ENCODE measurements around the gene FAM110D. TPM values are rescaled to one million over a fixed set of nuclear protein-coding genes. Genes with fewer than 3 reads are reported as not detected.
A peak's percentile ranks its signal among the peaks of the same experiment; 100 is the strongest.

Gene FAM110D
- total and polyA plus RNA-seq, 3 donors from 2014 or later = 1.3 to 3.2 (median 1.8) TPM

DNA sequence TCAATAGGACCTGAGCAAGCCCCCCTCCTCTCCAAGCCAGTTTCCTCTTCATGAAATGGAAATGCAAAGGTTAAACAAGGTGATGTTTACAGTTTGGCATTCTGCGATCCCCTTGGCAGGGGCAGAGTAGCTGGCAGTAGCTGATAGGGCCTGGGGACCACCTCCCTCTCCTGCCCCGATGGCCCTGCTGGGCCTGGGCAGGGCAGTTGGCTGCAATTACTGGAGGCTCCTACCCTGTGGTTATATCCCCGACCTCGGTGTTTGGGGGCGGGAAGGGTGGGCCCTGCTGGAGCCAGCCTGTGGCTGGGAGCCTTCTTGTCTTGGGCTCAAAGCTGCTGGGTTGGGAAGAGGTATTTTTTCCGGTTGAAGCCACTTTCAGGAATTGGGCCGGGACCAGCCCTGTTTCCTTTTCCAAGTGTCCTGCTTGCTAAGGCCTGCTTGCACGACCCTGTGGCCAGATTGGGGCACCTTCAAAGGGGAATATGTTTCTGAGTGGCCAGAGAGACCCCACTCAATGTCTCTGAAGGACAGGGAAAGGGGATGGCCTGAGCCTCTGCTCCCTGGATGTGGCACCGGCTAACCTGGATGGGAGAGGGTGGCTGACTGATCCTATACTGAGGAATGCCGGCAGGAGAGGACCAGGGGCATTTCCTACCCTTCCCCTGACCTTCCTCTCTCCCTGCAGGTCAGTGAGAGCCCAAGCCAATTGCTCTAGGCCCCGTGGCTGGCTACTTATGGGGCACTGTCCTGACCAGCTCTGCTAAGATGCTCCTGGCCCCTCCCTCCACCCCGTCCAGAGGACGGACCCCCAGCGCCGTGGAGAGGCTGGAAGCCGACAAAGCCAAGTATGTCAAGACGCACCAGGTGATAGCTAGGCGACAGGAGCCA is 1.9 kb downstream of the FAM110D start:
- Histone ChIP-seq H3K4me3 (peak overlapping the region; percentile 47 to 59), H3K4me1 (peaks cover 7% of the 10 kb centered on the region)
- WGBS, 2 donors = 45 to 47% methylated on average over 5 to 16 of the region's 18 CpGs

DNA sequence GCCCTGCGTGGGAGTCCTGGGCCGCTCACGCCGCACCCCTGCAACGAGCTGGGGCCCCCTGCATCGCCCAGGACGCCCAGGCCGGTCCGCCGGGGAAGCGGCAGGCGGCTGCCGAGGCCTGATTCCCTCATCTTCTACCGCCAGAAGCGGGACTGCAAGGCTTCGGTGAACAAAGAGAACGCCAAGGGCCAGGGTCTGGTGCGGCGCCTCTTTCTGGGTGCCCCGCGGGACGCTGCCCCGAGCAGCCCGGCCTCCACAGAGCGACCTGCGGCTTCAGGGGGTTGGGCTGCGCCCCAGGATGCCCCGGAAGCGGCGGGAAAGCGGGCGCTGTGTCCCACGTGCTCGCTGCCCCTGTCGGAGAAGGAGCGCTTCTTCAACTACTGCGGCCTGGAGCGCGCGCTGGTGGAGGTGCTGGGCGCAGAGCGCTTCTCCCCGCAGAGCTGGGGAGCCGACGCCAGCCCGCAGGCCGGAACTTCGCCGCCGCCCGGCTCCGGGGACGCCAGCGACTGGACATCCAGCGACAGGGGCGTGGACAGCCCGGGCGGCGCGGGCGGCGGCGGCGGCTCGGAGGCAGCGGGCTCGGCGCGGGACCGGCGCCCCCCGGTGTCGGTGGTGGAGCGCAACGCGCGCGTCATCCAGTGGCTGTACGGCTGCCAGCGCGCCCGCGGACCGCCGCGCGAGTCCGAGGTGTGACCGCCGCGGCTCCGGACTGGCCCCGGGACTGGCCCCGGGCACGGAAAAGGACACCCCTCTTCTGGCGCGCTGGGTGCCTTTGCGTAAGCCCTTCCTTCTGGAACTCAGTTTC is 2.7 kb downstream of the FAM110D start:
- TF ChIP-seq, protein P1, sequence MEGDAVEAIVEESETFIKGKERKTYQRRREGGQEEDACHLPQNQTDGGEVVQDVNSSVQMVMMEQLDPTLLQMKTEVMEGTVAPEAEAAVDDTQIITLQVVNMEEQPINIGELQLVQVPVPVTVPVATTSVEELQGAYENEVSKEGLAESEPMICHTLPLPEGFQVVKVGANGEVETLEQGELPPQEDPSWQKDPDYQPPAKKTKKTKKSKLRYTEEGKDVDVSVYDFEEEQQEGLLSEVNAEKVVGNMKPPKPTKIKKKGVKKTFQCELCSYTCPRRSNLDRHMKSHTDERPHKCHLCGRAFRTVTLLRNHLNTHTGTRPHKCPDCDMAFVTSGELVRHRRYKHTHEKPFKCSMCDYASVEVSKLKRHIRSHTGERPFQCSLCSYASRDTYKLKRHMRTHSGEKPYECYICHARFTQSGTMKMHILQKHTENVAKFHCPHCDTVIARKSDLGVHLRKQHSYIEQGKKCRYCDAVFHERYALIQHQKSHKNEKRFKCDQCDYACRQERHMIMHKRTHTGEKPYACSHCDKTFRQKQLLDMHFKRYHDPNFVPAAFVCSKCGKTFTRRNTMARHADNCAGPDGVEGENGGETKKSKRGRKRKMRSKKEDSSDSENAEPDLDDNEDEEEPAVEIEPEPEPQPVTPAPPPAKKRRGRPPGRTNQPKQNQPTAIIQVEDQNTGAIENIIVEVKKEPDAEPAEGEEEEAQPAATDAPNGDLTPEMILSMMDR (IDR thresholded peaks at IDR 0.05) = no peak
- no peak for TF ChIP-seq POLR2A (IDR thresholded peaks at IDR 0.05)
- H3K27ac ChIP-seq = no peak overlapping the region
- peak; percentile 69 for DNase-seq

More for the DNA sequence above, 1.9 kb downstream of the FAM110D start:
- no peak for DNase-seq
- no peaks in the 10 kb centered on the region for H3K9me3 ChIP-seq
- TF ChIP-seq POLR2A (IDR thresholded peaks at IDR 0.05) = no peak
- TF ChIP-seq, protein P1 (IDR thresholded peaks at IDR 0.05) = no peak
- H3K27ac ChIP-seq = no peak overlapping the region
- no peaks in the 10 kb centered on the region for H3K36me3 ChIP-seq (ENCODE audit: low read depth, missing control alignments)
- intact Hi-C loops (cut with DNase I; ENCODE audit: low total_unique reads) = loop anchor here (10.0 kb wide), 1 partner anchor 46 kb away; the partner anchor contains the start of gene PDIK1L
- H3K27me3 ChIP-seq = no peaks in the 10 kb centered on the region

DNA sequence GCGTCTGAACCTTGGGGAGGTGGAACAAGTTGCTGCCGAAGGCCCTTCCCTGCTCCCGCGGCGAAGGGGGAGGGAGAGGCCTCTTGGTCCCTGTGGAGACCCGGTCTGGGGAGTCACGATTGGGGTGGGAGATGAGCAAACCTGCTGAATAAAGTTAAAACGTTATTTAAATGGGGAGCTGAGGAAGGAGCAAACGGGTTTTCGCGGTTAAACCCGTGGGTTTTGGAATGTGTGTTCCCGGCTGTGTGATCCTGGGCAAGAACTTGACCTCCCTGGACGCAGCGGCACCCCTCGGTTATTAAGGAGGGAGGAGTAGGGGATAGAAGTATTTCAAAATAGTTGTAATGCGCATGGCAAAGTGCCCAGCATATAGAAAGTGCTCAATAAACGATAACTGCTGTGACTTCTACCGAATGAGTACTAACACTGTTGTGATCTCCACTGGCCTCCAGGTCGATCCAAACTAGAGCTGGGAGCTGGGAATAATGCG is 3.4 kb downstream of the FAM110D start:
- no peaks in the 10 kb centered on the region for H3K9me3 ChIP-seq
- H3K36me3 ChIP-seq (ENCODE audit: low read depth, missing control alignments) = no peaks in the 10 kb centered on the region
- no peaks in the 10 kb centered on the region for H3K27me3 ChIP-seq
- peak overlapping the region; percentile 47 to 59 for H3K4me3 ChIP-seq
- WGBS, 2 donors = 19 to 31% methylated on average over 18 to 20 of the region's 21 CpGs
- peaks cover 7% of the 10 kb centered on the region for H3K4me1 ChIP-seq
- no peak for TF ChIP-seq POLR2A (IDR thresholded peaks at IDR 0.05)
- TF ChIP-seq, protein P1 (IDR thresholded peaks at IDR 0.05) = no peak
- no peak overlapping the region for H3K27ac ChIP-seq
- DNase-seq = no peak
- intact Hi-C loops (cut with DNase I; ENCODE audit: low total_unique reads) = loop anchor here (10.0 kb wide), 1 partner anchor 47 kb away; the partner anchor contains the start of gene PDIK1L

More for the DNA sequence above, 2.7 kb downstream of the FAM110D start:
- 0% methylated on average over 18 of the region's 98 CpGs; no CpG with 5 or more reads in 1 of the 2 donors for WGBS, 2 donors
- H3K4me3 ChIP-seq = peak overlapping the region; percentile 47 to 59
- no peaks in the 10 kb centered on the region for H3K36me3 ChIP-seq (ENCODE audit: low read depth, missing control alignments)
- no peaks in the 10 kb centered on the region for H3K9me3 ChIP-seq
- peaks cover 7% of the 10 kb centered on the region for H3K4me1 ChIP-seq
- H3K27me3 ChIP-seq = no peaks in the 10 kb centered on the region
- intact Hi-C loops (cut with DNase I; ENCODE audit: low total_unique reads) = loop anchor here (10.0 kb wide), 1 partner anchor 47 kb away; the partner anchor contains the start of gene PDIK1L

DNA sequence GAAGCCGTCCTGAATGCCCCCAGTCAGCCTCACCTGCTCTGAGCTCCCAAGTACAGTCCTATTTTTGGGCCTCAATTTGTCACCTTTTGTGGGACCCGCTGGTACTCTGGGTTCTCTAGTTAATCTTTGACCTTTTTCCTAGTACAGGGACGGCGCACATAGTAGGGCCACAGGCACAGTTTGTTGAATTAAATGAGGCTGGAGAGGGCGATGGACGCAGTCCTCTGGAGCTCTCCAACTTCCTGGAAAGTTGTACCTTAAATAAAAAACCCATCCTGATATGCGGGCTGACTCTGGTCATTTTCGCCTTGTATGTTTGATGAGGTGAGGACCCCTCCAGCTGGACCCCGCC is 4.8 kb downstream of the FAM110D start:
- Histone ChIP-seq H3K4me3 (peak overlapping the region; percentile 44 to 46), H3K27ac (no peak overlapping the region), H3K9me3 (no peaks in the 10 kb centered on the region), H3K27me3 (no peaks in the 10 kb centered on the region), H3K36me3 (ENCODE audit: low read depth, missing control alignments) (no peaks in the 10 kb centered on the region), H3K4me1 (peaks cover 7% of the 10 kb centered on the region)
- DNase-seq = no peak
- no peak for TF ChIP-seq POLR2A (IDR thresholded peaks at IDR 0.05)
- TF ChIP-seq, protein P1 (IDR thresholded peaks at IDR 0.05) = no peak
- intact Hi-C loops (cut with DNase I; ENCODE audit: low total_unique reads) = loop anchor here (10.0 kb wide), 1 partner anchor 49 kb away; the partner anchor contains the start of gene PDIK1L
- 37 to 53% methylated on average over 8 to 9 of the region's 9 CpGs for WGBS, 2 donors
